H1 (cell line): ENCODE data around the gene AFF4.

Experiments
- CTCF ChIP-seq, 3 experiments: IDR thresholded peaks; 1 replicate in 2 of 3; 2 replicates in 1 of 3; pipeline versions ENCODE4 v1.5.1 to v1.6.1; 2011; ENCODE audit warnings: low read length in 3 of 3, mild to moderate bottlenecking in 3 of 3, inconsistent platforms in 2 of 3, low read depth in 1 of 3, moderate library complexity in 1 of 3; ENCODE audit not compliant: insufficient read depth in 1 of 3; ENCODE audit errors: control extremely low read depth in 1 of 3
- NRF1 ChIP-seq: IDR thresholded peaks from 2 replicates; pipeline ENCODE4 v1.6.1; 2011; ENCODE audit warnings: mild to moderate bottlenecking, low read depth, low read length, improper control_type of control experiment
- POLR2A ChIP-seq, 2 experiments: IDR thresholded peaks; 1 replicate in 1 of 2; 2 replicates in 1 of 2; pipeline ENCODE4 v1.6.1; 2011; ENCODE audit warnings: low read depth in 2 of 2, low read length in 2 of 2, mild to moderate bottlenecking in 2 of 2; ENCODE audit errors: control extremely low read depth in 1 of 2

DNA sequence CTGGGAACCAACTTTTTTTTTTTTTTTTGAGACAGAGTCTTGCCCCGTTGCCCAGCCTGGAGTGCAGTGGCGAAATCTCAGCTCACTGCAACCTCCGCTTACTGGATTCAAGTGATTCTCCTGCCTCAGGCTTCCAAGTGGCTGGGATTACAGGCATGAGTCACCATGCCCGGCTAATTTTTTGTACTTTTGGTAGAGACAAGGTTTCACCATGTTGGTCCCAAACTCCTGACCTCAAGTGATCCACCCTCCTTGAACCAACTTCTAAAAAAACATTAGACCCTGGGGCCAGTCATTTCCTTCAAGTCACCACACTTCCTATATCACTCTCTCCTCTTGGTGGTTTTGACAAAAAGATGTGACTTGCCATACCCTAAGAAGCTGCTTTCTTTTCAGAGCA, 122.1 kb downstream of the AFF4 start:
- TF ChIP-seq CTCF (IDR thresholded peaks at IDR 0.05; ENCODE audit: control extremely low read depth in 1 of 3, insufficient read depth in 1 of 3, low read depth in 1 of 3, low read length in 3 of 3) = no peak
- TF ChIP-seq NRF1 = no peak
- no peak for TF ChIP-seq POLR2A (IDR thresholded peaks at IDR 0.05; ENCODE audit: control extremely low read depth in 1 of 2, low read depth in 2 of 2, low read length in 2 of 2)
